ENCODE data around the gene FRAT1.
"Not testable (repeated sequence)": the region's sequence is repeated elsewhere in the genome, so short reads cannot be mapped to it uniquely, and the experiment has no call there.

FRAT1 gene

DNA sequence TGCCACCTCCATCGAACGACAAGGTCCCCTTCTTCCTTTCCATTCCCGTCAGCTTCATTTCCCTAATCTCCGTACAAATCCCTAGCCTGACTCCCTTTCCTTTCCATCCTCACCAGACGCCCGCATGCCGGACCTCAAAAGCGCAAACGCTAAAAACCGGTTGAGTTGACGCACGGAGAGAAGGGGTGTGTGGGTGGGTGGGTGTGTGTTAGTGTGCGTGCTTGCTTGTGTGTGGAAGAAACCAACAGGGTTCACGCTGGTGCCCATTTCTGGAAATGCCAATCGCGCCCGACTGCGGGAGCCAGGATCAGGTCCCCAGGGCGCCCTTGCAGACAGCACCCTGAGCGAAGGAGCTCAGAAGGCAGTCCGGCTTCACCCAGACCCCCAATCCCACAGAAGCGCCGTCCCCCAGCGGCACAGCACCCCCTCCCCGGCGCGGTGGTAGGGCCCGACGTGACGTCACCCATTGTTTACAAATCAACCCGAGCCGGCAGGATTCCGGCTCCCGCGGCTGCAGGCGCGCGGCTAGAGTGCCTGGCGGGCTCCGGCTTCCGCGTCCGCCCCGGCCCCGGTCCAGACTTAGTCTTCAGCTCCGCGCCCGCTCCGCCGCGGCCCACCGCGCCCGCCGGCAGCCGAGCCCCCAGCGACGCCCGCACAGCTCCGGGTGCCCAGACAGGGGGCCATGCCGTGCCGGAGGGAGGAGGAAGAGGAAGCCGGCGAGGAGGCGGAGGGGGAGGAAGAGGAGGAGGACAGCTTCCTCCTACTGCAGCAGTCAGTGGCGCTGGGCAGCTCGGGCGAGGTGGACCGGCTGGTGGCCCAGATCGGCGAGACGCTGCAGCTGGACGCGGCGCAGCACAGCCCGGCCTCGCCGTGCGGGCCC lies at the start of gene FRAT1:
Gene FRAT1 (plus strand): TSS at position 500 of the 880 bp plus-strand sequence. CDS start 183 bp downstream, at position 683.
- H3K27me3 Mint-ChIP-seq, result no peaks in the 10 kb centered on the region

GRCh38 chr10:97270523-97271154 lies 48.4 kb upstream of the FRAT1 start:
- Mint-ChIP-seq H3K4me1 (ENCODE audit: low read depth) (peaks cover 4% of the 10 kb centered on the region), H3K36me3 (ENCODE audit: low read depth) (peaks cover 14% of the 10 kb centered on the region), H3K9me3 (peaks cover 11% of the 10 kb centered on the region), H3K27ac (no peak overlapping the region), H3K4me3 (no peak overlapping the region), H3K27me3 (no peaks in the 10 kb centered on the region)
- intact Hi-C loops (cut with micrococcal nuclease), result no loop called here

More for the DNA sequence above, at the start of gene FRAT1:
- intact Hi-C loops (cut with micrococcal nuclease), result loop anchor here (1.0 kb wide), 1 partner anchor 27 kb away; the partner anchor contains the start of gene ARHGAP19
- Mint-ChIP-seq H3K36me3 (ENCODE audit: low read depth) (peaks cover 20% of the 10 kb centered on the region), H3K4me3 (peak within 1 kb of the TSS; percentile 93), H3K4me1 (ENCODE audit: low read depth) (peaks cover 71% of the 10 kb centered on the region), H3K27ac (peak within 1 kb of the TSS; percentile 99), H3K9me3 (no peaks in the 10 kb centered on the region)

DNA sequence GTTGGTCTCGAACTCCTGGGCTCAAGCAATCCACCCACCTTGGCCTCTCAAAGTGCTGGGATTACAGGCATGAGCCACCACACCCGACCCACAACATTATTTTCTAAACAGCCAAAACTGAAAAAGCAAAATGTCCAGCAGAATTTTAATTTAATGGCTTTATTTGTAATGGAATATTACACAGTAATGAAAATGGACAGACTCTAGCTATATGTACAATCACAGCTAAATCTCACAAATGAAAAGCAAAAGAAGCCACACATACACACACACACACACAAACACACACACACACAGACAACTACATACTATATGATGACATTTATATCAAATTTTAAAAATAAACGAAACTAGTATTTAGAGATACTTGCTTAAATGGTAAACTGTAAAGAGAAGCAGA lies 45.4 kb upstream of the FRAT1 start:
- Mint-ChIP-seq H3K27me3 (no peaks in the 10 kb centered on the region), H3K9me3 (no peaks in the 10 kb centered on the region), H3K27ac (no peak overlapping the region), H3K4me3 (no peak overlapping the region), H3K4me1 (ENCODE audit: low read depth) (peaks cover 10% of the 10 kb centered on the region), H3K36me3 (ENCODE audit: low read depth) (no peaks in the 10 kb centered on the region)
- intact Hi-C loops (cut with micrococcal nuclease), result no loop called here

DNA sequence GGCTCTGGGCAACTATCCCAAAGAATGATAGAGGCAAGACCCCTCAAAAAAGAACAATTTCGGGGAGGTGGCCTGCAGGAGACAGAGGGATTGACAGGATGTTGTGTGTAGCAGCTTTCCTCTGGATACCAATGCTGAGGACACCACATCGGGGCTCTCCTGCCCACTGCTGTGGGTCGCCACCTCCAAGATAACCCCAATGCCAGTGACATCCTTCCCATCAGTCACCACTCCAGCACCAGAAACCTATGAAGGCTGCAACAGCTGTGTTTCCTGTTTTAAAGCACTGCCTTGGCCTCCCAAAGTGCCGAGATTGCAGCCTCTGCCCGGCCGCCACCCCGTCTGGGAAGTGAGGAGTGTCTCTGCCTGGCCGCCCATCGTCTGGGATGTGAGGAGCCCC lies 44.2 kb upstream of the FRAT1 start:
- intact Hi-C loops (cut with micrococcal nuclease), result loop anchor here (5.0 kb wide), 1 partner anchor 57 kb away; the partner anchor contains the start of gene FRAT2
- Mint-ChIP-seq H3K27me3 (no peaks in the 10 kb centered on the region), H3K27ac (no peak overlapping the region), H3K9me3 (no peaks in the 10 kb centered on the region), H3K4me3 (no peak overlapping the region), H3K36me3 (ENCODE audit: low read depth) (no peaks in the 10 kb centered on the region), H3K4me1 (ENCODE audit: low read depth) (peaks cover 19% of the 10 kb centered on the region)

GRCh38 chr10:97277551-97277950 lies 41.5 kb upstream of the FRAT1 start:
- peaks cover 16% of the 10 kb centered on the region for H3K4me1 Mint-ChIP-seq (ENCODE audit: low read depth)
- intact Hi-C loops (cut with micrococcal nuclease), result loop anchor here (5.0 kb wide), 1 partner anchor 55 kb away; the partner anchor contains the start of gene FRAT2
- no peaks in the 10 kb centered on the region for H3K36me3 Mint-ChIP-seq (ENCODE audit: low read depth)
- no peak overlapping the region for H3K4me3 Mint-ChIP-seq
- no peaks in the 10 kb centered on the region for H3K27me3 Mint-ChIP-seq
- no peak overlapping the region for H3K27ac Mint-ChIP-seq
- no peaks in the 10 kb centered on the region for H3K9me3 Mint-ChIP-seq

DNA sequence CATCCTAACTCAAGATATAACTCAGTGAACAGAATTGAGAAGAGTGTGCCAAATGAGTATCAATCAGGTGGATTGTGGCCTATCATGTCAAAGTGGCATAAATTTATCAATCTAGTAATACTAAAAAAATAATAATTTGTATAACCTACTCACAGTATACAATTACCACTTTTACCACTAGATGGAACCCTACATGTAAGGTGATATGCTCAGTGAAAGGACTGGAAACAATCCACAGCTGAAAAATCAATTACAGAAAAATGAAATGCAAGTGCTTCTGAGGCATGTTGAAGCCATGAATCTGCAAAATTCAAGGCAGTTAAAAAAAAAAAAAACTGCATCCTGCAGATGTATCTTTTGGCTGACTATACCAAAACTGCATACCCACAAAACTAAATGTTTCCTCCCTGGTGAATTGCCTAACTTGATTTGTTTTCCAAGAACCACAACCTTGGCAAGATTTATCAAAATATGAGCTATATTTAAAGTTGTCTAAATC lies 40.5 kb upstream of the FRAT1 start:
- Mint-ChIP-seq H3K27ac (peak overlapping the region; percentile 77), H3K4me3 (no peak overlapping the region), H3K4me1 (ENCODE audit: low read depth) (peaks cover 16% of the 10 kb centered on the region), H3K36me3 (ENCODE audit: low read depth) (no peaks in the 10 kb centered on the region), H3K27me3 (no peaks in the 10 kb centered on the region), H3K9me3 (no peaks in the 10 kb centered on the region)
- intact Hi-C loops (cut with micrococcal nuclease), result loop anchor here (5.0 kb wide), 1 partner anchor 54 kb away; the partner anchor contains the start of gene FRAT2

DNA sequence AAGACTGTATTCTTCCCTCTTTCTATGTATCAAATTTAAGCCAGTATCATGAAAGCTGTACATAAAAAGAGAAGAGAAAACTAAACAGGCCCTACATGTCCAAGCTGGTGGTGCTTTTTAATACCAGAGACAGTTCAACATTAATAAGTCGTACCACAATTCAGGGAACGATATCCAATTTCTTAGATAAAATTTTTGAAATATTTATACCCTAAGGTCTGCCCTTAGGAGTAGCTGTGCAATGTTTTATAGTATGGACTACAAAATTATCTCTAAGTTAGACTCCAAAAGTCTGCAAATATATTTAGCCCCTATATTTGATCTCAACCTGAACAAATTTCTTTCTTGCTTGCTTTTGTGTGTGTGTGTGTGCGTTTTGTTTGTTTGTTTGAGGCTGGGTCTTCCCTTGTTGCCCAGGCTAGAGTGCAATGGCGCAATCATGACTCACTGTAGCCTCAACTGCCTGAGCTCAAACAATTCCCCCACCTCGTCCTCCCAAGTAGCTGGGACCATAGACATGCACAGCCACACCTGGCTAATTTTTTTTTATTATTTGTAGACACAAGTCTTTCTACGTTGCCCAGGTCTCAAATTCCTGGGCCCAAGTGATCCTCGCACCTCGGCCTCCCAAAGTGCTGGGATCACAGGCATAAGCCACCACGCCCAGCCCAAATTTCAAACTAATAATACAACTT lies 39.8 kb upstream of the FRAT1 start:
- peaks cover 16% of the 10 kb centered on the region for H3K4me1 Mint-ChIP-seq (ENCODE audit: low read depth)
- no peaks in the 10 kb centered on the region for H3K9me3 Mint-ChIP-seq
- peak overlapping the region; percentile 77 for H3K27ac Mint-ChIP-seq
- no peaks in the 10 kb centered on the region for H3K36me3 Mint-ChIP-seq (ENCODE audit: low read depth)
- intact Hi-C loops (cut with micrococcal nuclease), result loop anchor here (5.0 kb wide), 1 partner anchor 53 kb away; the partner anchor contains the start of gene FRAT2
- no peak overlapping the region for H3K4me3 Mint-ChIP-seq
- H3K27me3 Mint-ChIP-seq, result no peaks in the 10 kb centered on the region

DNA sequence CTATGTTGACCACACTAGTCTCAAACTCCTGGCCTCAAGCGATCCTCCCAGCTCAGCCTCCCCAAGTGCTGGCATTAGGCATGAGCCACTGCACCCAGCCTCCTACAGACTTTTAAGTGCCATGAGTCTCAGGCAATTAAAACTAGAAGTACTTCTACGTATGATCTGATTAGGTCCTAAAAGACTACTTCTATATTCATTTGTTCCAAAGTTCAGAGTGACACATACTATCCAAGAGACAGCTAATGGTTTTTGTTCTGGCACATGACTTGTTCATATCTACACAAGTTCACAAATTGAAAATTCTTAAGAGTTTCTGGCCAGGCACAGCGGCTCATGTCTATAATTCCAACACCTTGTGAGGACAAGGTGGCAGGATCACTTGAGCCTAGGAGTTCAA lies 38.3 kb upstream of the FRAT1 start:
- Mint-ChIP-seq H3K36me3 (ENCODE audit: low read depth) (peaks cover 2% of the 10 kb centered on the region), H3K4me3 (no peak overlapping the region), H3K9me3 (no peaks in the 10 kb centered on the region), H3K27me3 (no peaks in the 10 kb centered on the region), H3K27ac (peak overlapping the region; percentile 77), H3K4me1 (ENCODE audit: low read depth) (peaks cover 18% of the 10 kb centered on the region)
- intact Hi-C loops (cut with micrococcal nuclease), result no loop called here

- H3K27me3 Mint-ChIP-seq; H3K27ac Mint-ChIP-seq; H3K9me3 Mint-ChIP-seq; intact Hi-C loops (cut with micrococcal nuclease); H3K4me3 Mint-ChIP-seq: not testable (repeated sequence)
- peaks cover 32% of the 10 kb centered on the region for H3K36me3 Mint-ChIP-seq (ENCODE audit: low read depth)
- peaks cover 35% of the 10 kb centered on the region for H3K4me1 Mint-ChIP-seq (ENCODE audit: low read depth)
These were observed 29.0 kb upstream of the FRAT1 start for GRCh38 chr10:97290076-97290475.

GRCh38 chr10:97290576-97291356 lies 28.3 kb upstream of the FRAT1 start:
- Mint-ChIP-seq H3K4me1 (ENCODE audit: low read depth) (peaks cover 33% of the 10 kb centered on the region), H3K36me3 (ENCODE audit: low read depth) (peaks cover 30% of the 10 kb centered on the region)
- intact Hi-C loops (cut with micrococcal nuclease); H3K9me3 Mint-ChIP-seq; H3K4me3 Mint-ChIP-seq; H3K27ac Mint-ChIP-seq; H3K27me3 Mint-ChIP-seq: not testable (repeated sequence)

GRCh38 chr10:97291357-97292096 lies 27.5 kb upstream of the FRAT1 start:
- H3K27ac Mint-ChIP-seq, result peak overlapping the region; percentile 86
- H3K4me1 Mint-ChIP-seq (ENCODE audit: low read depth), result peaks cover 26% of the 10 kb centered on the region
- intact Hi-C loops (cut with micrococcal nuclease), result loop anchor here (1.0 kb wide), 1 partner anchor 27 kb away; no protein-coding TSS in a partner anchor
- peak overlapping the region; percentile 84 for H3K4me3 Mint-ChIP-seq
- H3K9me3 Mint-ChIP-seq, result no peaks in the 10 kb centered on the region
- no peaks in the 10 kb centered on the region for H3K27me3 Mint-ChIP-seq
- peaks cover 26% of the 10 kb centered on the region for H3K36me3 Mint-ChIP-seq (ENCODE audit: low read depth)

DNA sequence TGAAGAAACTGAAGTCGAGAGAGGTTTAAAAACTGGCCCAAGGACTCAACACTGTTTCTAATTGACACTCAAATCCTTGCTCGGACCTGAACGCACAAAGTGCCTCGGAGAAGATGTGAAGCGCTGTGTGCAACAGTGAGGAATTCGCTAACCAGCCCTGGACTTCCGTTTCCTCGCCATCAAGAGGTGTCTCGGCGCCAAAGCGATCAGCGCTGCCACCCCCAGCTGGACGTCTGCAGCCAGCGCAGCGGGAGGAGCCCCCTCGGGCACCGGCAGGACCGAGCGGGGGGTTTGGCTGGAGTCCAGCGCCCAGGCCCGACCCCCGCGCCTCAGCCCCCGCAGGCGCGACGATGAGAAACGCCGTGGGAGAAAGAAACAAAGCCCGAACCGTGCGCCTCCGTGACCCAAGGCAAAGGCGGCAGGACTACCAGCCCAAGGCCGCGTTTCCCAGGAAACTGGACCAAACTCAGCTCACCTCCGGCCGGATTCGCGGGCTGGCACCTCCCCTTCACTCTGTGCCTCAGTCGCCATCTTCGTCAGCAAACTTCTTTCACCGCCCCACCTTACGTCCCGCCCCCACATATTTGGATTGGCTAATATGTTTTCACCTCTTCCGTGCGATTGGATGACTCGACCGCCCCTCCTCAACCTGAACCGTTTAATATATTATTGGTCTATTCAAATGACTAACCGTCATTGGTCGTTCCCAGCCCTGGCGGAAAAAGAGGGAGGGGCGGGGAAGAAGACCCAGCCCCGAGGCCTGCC lies 26.8 kb upstream of the FRAT1 start, which contains the start of gene ARHGAP19:
Gene ARHGAP19 (minus strand): TSS at position 541 of the 765 bp plus-strand sequence. CDS start 10 bp downstream, at position 531.
- Mint-ChIP-seq H3K36me3 (ENCODE audit: low read depth) (peaks cover 26% of the 10 kb centered on the region), H3K27ac (peak within 1 kb of the TSS; percentile 86), H3K4me1 (ENCODE audit: low read depth) (peaks cover 26% of the 10 kb centered on the region), H3K27me3 (no peaks in the 10 kb centered on the region), H3K4me3 (peak within 1 kb of the TSS; percentile 84), H3K9me3 (no peaks in the 10 kb centered on the region)
- intact Hi-C loops (cut with micrococcal nuclease), result loop anchor here (1.0 kb wide), 1 partner anchor 26 kb away; no protein-coding TSS in a partner anchor
